ENCODE results near the gene BOD1L1. TPM values are rescaled to one million over a fixed set of nuclear protein-coding genes. Genes with fewer than 3 reads are reported as not detected.

BOD1L1 gene
- total RNA-seq, 4 donors from 2014 or later: 34.6 to 45.3 (median 35.4) TPM

DNA sequence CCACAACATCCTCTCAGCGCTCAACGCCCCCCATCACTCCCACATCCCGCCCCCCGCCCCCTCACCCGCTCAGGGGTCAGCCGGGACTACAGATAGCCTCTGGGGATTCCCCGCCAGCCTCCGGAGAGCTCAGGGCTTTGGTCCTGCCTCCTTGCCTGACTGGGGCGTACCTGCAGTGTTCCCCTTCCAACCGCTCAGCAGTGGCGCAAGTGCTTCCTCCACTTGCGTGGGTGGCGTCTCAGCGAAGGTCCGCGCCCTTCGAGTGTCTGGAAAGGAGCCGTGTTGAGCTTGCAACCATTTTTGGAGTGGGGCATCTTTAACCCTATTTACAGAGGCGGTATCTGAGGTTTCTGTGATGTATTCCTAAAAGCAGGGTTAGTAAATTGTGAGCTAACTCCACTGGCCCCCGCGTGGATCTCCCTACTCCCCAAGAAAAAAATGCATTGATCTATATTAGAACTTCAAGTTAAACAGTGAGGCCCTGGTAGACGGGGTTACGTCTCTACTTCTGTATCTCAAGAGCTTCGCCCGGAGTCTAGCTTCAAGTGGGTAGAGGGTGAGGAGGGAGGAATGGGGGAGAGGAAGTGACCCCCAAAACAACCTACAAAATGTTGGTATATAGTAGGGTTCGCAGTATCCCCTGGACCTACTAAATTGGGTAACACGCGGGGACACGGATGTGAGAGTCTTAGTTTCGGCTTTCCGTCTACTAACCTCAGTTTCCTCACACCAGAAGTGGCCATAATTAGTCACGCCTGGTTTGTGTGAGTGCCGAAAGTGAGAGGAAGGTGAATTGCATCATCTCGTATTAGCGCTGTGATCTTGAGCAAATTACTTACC is 99.3 kb downstream of the BOD1L1 start:
- Histone ChIP-seq H3K4me3 (no peak overlapping the region), H3K9me3 (peaks cover 0 to 21% (median 0%) of the 10 kb centered on the region in 3 donors), H3K27ac (no peak overlapping the region), H3K27me3 (peaks cover 100% of the 10 kb centered on the region), H3K4me1 (peaks cover 0 to 36% (median 4%) of the 10 kb centered on the region in 3 donors), H3K36me3 (no peaks in the 10 kb centered on the region)
- WGBS, 2 donors (ENCODE audit: low coverage in 1 of 2): 11 to 16% methylated on average over 13 to 15 of the region's 35 CpGs
- ATAC-seq: no peak
- TF ChIP-seq, protein P1, sequence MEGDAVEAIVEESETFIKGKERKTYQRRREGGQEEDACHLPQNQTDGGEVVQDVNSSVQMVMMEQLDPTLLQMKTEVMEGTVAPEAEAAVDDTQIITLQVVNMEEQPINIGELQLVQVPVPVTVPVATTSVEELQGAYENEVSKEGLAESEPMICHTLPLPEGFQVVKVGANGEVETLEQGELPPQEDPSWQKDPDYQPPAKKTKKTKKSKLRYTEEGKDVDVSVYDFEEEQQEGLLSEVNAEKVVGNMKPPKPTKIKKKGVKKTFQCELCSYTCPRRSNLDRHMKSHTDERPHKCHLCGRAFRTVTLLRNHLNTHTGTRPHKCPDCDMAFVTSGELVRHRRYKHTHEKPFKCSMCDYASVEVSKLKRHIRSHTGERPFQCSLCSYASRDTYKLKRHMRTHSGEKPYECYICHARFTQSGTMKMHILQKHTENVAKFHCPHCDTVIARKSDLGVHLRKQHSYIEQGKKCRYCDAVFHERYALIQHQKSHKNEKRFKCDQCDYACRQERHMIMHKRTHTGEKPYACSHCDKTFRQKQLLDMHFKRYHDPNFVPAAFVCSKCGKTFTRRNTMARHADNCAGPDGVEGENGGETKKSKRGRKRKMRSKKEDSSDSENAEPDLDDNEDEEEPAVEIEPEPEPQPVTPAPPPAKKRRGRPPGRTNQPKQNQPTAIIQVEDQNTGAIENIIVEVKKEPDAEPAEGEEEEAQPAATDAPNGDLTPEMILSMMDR (IDR thresholded peaks at IDR 0.05): no peak
- no peak for TF ChIP-seq POLR2AphosphoS5 (IDR thresholded peaks at IDR 0.05)
- TF ChIP-seq POLR2A (IDR thresholded peaks at IDR 0.05): no peak
- no peak for TF ChIP-seq EP300 (IDR thresholded peaks at IDR 0.05)

DNA sequence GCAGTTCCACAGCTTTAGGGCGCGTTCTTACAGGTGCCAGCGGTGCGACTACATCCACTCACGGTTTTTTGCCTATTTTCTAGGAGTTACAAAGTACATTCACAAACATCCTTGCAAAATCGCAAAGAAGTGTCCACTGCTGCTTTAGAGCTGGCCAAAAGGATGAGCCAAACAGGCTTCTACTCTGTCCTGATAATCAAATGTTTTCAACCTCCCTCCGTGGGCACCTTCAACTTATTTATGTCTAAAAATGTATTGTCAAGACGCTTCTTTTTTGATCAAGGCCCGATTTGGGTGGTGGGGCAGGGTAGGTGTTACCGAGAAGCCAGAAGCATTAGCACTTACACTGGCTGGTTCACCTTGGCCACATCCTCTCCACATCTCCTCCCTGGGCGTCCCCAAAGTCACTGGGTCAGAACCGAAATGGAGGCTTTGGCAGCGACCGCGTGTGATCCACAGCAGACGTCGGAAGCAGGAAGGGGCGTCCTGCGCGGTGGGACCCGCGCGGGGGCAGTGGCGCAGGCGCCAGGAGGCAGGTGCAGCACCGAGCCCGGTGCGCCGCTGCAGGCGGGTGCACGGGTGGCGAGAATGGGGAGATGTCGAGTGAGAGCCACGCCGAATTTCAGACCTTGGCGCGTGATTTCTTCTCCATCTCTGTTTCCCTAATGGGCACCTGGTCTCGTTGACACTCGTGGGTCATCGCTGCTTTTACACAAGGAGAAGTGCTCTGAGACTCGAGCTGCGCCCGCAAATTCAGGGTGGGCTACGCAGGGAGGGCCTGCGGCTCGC is 100.1 kb downstream of the BOD1L1 start:
- WGBS, 2 donors (ENCODE audit: low coverage in 1 of 2): 13 to 23% methylated on average over 10 to 11 of the region's 46 CpGs
- H3K9me3 ChIP-seq: peaks cover 0 to 24% (median 0%) of the 10 kb centered on the region in 3 donors
- no peak for ATAC-seq
- TF ChIP-seq POLR2A (IDR thresholded peaks at IDR 0.05) (no peak), POLR2AphosphoS5 (IDR thresholded peaks at IDR 0.05) (no peak), EP300 (IDR thresholded peaks at IDR 0.05) (no peak)
- TF ChIP-seq, protein P1 (IDR thresholded peaks at IDR 0.05): no peak
- no peak overlapping the region for H3K27ac ChIP-seq
- H3K4me3 ChIP-seq: no peak overlapping the region
- H3K36me3 ChIP-seq: no peaks in the 10 kb centered on the region
- peaks cover 100% of the 10 kb centered on the region for H3K27me3 ChIP-seq
- peaks cover 0 to 44% (median 4%) of the 10 kb centered on the region in 3 donors for H3K4me1 ChIP-seq

DNA sequence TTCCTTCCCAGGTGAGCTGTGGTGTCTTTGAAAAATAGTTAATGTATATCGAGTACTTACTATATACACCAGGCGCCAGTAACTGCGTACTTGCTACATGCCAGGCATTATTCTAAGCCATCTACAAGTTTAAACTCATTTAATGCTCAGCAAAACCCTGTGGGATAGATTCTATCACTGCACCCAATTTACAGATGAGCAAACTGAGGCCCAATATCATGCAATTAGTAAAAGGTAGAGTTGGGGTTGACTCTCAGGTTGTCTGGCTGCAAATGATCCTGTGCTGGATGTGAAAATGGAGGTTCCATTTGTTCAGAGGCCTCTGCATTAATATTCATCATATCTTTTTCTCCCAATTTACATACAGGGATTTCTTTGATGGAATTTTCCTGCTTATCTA is 100.9 kb downstream of the BOD1L1 start:
- Histone ChIP-seq H3K27me3 (peaks cover 100% of the 10 kb centered on the region), H3K27ac (no peak overlapping the region), H3K4me1 (peaks cover 0 to 48% (median 4%) of the 10 kb centered on the region in 3 donors), H3K4me3 (no peak overlapping the region), H3K36me3 (no peaks in the 10 kb centered on the region), H3K9me3 (peaks cover 0 to 24% (median 0%) of the 10 kb centered on the region in 3 donors)
- WGBS, 2 donors (ENCODE audit: low coverage in 1 of 2): 67% methylated on average over 3 of the region's 3 CpGs; no CpG with 5 or more reads in 1 of the 2 donors
- ATAC-seq: no peak
- TF ChIP-seq POLR2AphosphoS5 (IDR thresholded peaks at IDR 0.05) (no peak), POLR2A (IDR thresholded peaks at IDR 0.05) (no peak), EP300 (IDR thresholded peaks at IDR 0.05) (no peak)
- TF ChIP-seq, protein P1 (IDR thresholded peaks at IDR 0.05): no peak

DNA sequence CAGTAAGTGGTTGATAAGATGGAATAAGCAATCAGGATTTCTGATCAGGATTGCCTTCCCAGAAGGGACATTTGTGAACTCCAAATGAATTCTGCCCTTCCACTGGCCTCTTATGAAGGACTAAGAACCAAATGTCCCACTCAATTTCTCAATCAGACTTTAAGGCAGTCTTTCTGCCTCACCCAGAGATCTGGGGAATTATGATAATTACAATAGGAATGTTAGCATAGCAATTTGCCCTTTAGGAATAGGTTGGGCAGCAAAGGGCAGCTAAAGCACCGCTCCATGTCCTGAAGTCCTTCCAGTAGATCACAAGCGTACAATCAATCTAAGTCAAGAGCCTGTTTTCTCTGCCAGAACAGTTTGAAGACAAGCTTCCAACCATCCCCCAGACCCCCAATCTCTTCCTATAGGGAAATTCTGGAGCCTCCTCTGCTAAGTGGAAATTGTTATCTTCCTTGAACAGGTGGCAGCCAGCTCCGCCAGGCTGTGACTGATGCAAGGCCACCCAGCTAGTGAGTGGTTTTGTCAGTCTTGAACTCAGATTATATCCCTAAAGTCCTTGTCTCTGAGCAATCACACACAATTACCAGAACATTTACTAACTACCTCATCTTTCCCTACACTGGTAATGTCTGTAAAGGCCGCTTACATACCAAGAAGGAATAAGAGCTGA is 101.8 kb downstream of the BOD1L1 start:
- WGBS, 2 donors (ENCODE audit: low coverage in 1 of 2): 67 to 72% methylated on average over 2 to 4 of the region's 4 CpGs
- H3K27me3 ChIP-seq: peaks cover 100% of the 10 kb centered on the region

More for the DNA sequence above, 101.8 kb downstream of the BOD1L1 start:
- Histone ChIP-seq H3K27ac (no peak overlapping the region), H3K4me1 (peaks cover 0 to 40% (median 4%) of the 10 kb centered on the region in 3 donors), H3K36me3 (no peaks in the 10 kb centered on the region), H3K9me3 (peaks cover 0 to 24% (median 0%) of the 10 kb centered on the region in 3 donors), H3K4me3 (no peak overlapping the region)
- no peak for ATAC-seq
- no peak for TF ChIP-seq POLR2A (IDR thresholded peaks at IDR 0.05)
- TF ChIP-seq, protein P1 (IDR thresholded peaks at IDR 0.05): no peak
- TF ChIP-seq EP300 (IDR thresholded peaks at IDR 0.05): no peak
